Stimulated activated CD4-positive, alpha-beta T cell treated with anti-CD3 and anti-CD28 coated beads, Interleukin-4, amount 100 ng/mL, for 4 hours (primary cell): ENCODE results near the gene GNAI3.
A peak's percentile ranks its signal among the peaks of the same experiment; 100 is the strongest.

Source experiments
- DNase-seq, 2 experiments: peaks; one replicate each; pipeline ENCODE4 v3.0.0-alpha.2; 2020

Gene GNAI3

DNA sequence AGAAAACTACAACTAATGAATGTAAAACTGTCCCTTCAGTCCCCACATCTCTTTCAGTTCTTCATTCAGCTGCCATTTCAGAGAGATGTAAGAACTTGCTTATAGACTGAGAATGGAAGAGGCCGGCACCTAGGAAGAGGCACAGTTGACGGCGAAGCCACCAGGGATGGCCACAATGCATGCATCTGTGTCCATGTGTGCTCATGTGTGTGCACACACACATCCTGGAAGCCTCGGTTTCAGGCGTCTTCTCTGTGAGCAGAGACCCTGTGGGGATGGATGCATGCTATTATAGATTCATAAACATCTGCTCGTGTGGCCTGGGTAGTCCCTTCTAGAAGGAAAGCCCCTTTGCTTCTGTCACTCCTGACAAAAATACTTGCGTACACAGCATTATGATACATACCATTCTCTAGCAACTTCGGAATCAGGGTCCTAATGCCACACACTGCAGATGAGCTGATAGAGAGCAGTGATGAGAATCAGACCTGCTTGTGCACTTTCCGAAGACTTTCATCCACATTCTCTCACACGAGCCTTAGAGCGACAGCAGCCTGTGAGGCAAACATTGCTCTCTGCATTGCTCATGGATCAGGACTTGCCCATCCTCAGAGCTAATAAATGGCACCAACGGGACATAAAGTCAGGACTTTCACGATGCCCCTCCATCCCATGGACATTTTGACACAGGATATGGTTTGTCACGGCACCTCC lies 21.2 kb upstream of the GNAI3 start:
- DNase-seq, result no peak

DNA sequence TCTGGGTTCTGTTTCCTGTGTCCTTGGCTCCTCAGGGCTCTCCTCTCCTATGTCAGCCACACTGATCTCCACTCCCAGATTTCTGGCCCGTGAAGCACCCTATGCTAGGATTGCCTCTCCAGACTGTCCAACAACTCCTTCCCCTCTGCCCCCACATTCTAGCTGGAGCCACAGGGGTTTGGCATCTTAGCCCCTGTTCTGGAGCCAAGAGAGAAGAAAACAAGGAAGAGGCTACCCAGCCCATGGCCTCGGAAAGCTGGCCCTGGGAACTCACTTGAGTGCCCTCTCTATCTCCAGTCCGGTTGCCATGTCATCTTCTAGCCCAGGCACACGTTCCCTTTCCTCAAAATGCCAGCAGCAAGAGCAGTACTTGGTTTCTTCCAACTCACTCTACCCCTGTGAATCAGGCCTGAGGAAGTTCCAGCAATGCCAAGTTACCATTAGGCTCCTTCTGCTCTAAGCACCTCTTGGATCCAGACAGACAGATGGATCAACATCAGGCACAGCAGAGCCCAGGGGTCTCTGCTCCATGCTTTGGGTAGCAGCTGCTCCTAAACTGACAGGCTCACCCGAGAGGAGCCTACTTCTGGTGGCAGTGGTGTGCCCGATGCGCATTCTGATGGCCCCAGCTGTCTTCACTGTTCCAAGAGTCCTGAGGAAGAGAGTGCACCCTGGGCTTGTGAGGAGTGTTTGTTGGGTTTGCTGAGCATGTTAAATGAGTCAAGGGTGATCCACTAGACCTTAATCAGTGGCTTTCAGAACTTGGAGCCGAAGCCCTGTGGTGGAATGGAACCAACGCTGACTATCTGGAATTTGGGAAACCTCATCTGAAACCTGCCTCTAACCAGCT lies 20.3 kb upstream of the GNAI3 start:
- no peak for DNase-seq

DNA sequence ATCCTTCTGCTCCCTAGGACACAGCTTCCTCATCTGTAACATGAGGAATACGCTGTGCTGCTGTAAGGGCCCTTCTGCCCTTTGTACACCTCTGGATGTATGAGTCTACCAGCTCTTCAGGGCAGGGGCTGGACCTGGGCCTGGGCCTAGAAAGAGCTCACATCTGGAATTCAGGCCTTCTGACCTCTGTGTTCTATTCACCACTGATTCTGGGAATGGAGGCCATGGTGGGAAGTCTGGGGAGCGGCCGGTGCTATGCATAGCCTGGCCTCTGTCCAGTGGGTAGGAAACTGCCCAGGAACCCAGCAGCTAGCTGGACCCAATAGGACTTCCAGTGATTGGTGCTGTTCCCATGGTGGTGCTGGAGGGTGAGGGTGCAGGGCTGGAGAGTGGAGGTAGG lies 19.7 kb upstream of the GNAI3 start:
- DNase-seq, result no peak

DNA sequence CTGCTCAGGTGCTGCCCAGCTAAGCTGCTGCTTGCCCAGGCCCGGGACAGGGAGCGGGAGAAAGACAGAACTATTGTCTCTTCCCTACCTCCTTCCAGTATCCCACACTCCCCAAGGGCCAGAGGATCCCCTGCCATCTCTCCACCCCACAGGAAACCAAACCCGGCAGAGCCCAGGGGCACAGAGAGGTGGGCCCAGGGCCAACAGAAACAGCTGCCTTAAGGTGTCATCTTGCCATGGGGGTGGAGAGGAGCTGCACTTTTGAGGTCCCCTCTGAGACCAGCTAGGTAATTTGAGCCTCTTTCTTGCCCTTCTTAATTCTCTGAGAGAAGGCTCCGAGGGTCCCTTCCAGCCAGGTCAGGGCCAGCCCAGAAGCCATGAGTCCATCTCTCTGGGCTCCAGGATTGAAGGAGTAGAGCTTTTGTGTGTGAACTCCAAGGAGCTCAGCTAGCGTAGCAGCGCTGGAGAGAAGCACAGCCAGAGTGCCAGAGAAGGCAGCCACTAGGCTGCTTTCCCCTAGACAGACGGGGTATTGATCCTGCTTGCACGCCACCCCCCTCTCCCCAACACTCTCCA lies 18.4 kb upstream of the GNAI3 start:
- no peak for DNase-seq

DNA sequence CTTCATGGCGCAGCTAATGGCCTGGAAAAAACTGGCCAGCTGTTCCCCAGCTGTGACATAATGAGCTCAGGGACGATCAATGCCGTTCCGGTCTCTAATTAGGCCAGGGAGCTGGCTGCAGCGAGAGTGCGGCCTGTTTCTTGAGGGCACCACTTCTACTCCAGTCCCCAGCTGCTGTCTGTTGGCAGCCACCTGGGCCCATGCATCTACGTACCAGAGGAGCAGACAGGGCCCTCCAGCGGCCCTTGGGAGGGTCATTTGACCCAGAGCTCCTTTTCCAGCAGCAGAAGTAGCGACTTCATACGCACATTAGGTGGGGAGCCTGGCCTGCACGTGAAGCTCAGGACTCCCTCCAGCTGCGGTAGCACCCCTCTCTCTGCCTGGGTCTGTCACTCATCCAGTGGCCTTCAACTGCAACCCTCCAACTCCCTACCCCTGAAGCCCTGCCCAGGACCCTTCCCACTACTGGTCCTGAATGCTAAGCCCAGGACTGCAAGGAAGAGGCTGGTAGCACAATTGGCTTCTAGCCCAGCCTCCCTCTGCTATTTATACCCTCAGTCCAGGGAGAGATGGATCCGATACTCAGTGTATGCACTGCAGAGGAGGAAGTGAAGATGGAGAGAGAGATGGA lies 17.8 kb upstream of the GNAI3 start:
- no peak for DNase-seq

DNA sequence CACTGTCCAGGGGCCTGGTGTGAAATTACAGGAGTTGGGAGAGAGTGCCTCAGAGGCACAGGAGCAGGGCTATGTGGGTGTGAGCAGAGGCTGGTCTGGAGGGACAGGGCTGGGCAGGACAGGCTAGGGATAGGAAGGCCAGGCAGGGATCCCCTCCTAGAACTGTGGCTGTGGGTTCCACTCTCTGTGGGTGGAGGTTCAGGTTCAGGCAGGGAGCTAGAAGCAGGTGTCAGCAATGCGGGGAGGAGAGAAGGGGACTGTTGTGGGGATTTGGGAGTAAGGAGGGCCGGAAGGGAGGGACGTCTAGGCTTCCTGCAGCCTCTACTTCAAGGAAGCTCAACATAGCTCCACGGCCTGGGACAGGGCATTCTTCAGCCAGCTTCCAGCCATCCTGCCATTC lies 17.0 kb upstream of the GNAI3 start:
- DNase-seq, result no peak

DNA sequence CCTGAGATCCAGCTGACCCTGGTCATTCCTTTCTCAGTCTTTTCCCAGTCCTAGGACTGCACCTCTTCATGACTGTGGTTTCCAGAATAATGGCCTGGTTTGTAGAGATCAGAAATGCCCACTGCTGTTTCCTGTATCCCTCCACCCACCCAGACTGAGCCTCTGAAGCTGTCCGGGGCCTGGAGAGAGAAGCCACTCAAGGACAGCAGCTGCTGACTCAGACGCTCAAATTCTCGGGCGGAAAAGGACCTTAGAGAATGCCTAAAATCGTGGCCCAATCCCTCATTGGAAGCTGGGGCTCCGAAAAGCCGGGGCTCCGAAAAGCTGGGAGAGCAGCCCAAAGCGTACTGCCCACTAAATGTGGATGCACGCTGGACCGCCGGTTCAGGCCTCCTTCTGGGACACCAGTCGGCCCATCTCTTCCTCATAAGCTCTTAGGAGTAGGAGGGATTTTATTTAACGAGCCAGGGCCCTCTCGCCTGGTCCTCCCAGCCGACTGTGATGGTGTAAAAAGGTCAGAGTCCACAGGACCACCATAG lies 16.5 kb upstream of the GNAI3 start:
- DNase-seq, result no peak

DNA sequence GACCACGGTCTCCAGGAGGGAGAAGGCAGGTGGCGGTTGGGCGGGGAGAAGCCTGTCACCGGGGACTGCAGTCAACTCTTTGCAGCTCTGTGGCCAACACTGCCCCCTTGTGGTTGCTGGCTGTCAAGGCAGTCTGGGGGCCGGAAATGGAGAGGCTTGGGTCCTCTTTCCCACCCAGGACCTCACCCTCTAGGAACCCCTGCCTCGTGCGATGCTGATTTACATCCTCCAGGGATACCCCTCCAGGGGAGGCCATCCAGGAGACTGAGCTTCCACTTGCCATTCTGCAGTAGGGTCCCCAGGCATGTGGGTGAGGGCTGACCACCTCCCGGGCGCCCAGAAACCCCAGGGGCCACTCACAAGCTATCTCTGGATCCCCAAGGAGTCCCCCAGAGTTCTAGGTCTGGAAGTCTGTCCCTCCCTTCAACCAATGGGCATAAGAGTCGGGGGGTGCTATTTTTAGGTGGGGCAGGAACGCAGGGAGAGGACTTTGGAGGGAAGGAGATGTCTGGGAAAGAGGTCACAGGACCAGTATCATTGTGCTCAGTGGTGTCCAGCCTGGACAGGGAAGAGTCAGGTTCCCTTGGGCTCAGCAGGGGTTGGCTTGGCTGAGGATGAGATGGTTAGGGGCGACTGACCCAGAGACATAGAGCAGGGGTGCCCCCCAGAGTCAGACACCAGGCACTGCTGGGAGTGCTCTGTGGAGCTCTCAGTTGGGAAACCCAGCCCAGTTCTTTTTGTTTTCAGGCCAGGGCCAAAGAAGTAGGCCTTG lies 15.9 kb upstream of the GNAI3 start:
- peak; percentile 83 to 89 for DNase-seq

DNA sequence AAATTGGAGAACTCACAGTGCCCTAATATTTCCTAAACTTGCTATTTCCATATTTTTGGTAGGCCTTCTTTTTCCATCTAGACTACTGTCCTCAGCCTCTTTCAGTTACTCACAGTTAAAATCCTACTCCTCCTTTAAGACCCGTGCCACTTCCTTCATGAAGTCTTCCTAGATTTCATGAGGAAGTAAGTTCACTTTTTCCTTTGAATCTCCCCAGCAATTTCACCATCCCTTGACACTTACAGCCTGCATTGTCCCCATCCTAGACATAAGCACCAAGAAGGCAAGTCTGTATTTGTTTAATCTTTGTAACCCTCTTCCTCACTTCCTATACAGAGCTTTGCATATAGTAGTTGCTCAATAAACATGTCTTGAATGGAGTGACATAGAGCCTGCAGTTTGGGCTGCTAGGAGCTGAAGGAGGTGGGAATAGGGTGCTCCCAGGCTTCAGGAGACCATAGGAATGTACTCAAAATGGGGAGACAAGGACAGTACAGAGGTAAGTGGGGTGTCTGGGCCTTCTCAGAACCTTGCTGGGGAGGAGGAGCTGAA lies 14.0 kb upstream of the GNAI3 start:
- no peak for DNase-seq

DNA sequence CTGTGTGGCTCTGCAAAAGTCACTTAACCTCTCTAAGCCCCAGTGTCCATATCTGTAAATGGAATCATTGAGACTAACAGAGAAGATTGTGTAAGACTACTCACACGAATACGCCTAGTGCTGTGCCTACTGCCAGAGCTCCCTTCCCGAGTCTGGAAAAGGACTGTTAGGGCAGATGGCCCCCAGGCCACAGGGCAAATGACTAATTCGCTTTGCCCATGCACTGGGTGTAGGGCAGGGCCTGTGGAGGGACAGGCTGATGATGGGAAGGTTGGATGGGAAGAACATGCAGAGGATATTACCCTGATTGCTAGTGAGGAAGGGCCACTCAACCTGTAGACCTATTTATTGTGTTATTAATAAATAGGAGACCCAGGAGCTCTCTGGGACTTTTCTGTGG lies 12.9 kb upstream of the GNAI3 start:
- no peak for DNase-seq

DNA sequence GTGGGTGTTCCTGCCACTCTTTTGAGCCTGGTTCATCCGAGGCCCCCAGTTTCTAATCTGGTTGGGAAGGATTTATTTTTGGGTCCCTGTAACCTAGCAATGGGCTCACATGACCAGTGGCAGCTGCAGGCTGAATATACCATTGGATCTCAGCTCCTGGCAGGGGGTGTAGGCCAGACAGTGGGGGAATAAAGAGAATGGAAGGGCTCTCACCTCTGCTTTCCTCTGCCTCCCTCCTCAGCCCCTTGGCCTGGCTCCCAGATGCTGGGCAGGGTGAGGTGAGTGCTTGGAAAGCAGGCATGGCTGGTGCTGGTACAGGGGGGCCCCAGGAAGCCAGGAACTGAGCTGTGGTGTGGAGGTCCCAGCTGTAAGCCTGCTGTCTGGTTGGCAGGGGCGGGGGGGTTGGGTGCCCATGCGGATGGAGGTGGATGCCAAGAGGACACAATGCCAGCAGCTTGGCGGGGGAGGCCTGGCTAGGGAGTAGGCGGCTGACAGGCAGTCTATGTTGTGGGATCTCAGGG lies 12.4 kb upstream of the GNAI3 start:
- DNase-seq, result no peak

DNA sequence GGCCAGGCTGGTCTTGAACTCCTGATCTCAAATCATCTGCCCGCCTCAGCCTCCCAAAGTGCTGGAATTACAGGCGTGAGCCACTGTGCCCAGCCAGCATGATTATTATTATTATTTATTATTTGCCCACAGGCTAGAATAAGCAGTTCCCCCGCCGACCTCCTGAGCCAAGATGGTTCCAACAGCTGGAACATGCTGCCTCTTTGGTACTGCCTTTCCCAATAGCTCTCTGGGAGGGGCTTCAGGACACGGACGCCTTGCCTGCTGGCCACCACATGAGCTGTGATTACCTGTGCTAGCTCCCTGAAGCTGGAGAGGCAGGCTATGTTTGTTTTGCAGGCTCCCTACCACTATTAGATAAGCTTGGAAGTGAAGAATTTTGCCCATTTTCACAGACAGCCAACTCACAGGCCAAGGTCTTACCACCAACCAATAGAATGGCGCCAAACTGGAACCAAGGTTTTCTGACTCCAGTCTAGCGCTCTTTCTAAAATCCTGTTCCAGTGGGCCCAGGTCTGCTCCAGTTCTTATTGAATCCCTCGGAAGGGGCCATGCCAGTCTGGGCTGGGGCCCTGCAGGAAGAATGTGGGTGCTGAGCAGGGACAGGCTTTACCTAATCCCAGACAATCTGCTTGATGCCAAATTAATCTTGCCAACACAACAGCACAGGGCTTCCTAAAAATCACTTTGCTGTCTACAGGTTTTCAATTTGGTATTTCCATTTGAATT lies 10.8 kb upstream of the GNAI3 start:
- DNase-seq, result no peak

DNA sequence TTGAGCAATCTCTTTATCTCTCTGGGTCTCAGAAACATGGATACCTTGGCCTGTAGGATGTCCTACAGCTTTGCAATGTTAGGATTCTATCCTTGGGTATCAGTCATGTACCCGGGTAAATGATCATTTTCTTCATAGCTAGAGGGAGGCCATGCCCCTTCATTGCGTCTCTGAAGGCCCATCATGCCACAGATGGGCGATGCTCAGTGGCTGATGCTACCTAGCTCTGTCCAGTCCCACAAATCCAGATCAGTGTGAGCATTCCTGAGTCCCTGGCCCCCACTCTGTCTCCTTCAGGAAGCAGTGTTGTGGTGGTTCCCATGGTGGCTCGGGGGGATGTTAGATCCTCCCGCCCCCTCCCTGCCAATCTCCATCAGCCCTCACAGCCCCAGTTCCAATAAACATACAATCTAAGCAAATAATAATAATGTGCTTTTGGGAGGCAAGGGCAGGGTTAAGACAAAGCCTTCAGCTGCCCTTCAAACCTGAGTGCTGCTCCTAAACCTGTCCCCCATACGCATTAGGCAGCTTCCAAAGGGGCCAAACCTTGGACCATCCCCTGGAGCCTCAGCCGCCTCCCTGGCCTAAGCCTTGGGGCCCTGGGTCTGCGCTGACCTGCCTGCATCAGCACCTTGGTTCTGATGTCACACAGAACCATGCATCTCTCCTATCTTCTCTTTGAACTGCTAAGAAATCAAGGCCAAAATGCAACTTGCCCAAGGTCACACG lies 9.4 kb upstream of the GNAI3 start:
- DNase-seq, result no peak

DNA sequence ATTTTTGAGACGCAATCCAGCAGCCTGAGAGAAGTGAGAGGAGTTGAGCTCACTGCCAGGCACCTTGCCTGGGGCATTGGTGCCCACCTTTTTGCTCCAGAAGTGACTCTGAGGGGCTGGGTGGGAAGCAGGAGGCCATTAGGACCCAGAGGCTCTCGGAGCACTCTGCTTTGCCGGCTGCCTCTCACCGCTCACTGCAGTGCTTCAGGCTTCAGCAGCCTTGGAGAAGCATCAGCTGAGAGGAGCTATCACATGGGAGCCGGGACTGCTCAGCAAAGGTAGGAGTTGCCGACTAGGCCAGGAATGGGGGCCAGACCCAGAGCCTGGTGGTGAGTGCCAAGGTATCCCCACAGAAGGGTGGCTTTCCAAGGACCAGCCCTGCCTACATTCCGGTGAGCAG lies 8.7 kb upstream of the GNAI3 start, which contains the start of gene GPR61:
Gene GPR61, plus strand, starts transcription at position 197 of the 400 bp plus-strand sequence. CDS start 3,151 bp downstream, outside the sequence.
- DNase-seq, result no peak

DNA sequence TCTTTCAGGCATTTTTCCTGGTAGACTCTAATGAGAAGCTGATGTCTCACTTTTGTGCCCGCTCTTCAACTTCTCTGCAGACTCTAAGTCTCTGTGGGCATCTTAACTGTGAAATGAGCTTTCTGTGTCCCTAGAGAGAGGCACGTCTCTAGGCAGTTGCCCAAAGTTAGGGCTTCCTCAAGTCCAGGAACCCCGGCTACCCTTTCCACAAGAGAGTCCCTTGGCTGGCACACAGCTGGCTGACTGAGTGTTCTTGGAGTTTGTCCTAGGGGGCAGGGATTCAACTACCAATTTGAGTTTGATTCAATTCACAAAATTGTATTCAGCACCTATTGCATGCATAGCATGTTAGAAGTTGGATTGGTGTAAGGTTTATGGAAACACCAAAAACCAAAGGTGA lies 7.3 kb upstream of the GNAI3 start:
- no peak for DNase-seq

DNA sequence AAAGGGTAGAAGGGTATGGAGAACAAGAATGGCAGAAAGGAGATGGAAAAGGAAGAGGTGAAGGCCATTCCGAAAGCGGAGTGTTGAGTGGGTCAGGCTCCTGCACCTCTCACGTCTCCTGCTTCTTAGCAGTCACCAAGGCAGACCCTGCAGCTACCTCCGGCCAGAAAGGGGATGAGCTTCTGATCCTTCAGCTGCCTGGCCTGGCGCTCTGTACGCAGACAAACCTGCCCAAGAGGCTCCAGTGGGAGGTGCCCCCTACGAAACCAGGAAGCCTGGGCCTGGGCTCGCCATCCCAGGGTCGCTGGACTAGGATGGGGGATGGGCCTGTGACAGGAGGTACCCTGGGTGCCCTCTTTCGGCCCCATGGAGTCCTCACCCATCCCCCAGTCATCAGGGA lies 5.8 kb upstream of the GNAI3 start:
- DNase-seq, result no peak

DNA sequence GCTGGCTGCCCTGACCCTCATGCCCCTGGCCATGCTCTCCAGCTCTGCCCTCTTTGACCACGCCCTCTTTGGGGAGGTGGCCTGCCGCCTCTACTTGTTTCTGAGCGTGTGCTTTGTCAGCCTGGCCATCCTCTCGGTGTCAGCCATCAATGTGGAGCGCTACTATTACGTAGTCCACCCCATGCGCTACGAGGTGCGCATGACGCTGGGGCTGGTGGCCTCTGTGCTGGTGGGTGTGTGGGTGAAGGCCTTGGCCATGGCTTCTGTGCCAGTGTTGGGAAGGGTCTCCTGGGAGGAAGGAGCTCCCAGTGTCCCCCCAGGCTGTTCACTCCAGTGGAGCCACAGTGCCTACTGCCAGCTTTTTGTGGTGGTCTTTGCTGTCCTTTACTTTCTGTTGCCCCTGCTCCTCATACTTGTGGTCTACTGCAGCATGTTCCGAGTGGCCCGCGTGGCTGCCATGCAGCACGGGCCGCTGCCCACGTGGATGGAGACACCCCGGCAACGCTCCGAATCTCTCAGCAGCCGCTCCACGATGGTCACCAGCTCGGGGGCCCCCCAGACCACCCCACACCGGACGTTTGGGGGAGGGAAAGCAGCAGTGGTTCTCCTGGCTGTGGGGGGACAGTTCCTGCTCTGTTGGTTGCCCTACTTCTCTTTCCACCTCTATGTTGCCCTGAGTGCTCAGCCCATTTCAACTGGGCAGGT lies 5.0 kb upstream of the GNAI3 start:
- no peak for DNase-seq

DNA sequence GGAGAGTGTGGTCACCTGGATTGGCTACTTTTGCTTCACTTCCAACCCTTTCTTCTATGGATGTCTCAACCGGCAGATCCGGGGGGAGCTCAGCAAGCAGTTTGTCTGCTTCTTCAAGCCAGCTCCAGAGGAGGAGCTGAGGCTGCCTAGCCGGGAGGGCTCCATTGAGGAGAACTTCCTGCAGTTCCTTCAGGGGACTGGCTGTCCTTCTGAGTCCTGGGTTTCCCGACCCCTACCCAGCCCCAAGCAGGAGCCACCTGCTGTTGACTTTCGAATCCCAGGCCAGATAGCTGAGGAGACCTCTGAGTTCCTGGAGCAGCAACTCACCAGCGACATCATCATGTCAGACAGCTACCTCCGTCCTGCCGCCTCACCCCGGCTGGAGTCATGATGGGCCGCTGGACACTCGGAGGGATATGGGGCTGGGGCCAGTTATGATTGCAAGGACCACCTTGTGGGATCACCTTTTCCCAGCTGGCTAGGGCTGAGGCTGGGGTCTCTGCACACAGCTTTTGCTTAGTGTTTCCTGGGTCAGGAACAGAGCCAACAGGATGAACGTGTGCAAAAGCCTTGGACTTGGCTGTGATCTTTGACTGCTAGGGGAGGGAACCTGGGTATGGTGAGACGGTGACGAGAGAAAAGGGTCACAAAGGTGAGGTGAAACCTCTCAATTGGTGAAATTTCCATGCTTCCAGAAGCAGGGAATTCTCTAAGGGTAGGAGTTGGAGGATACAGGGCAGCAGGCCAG lies 4.3 kb upstream of the GNAI3 start:
- no peak for DNase-seq
